IMR-90 (cell line): ENCODE measurements around the gene PSEN2.

Experiments used
- BHLHE40 ChIP-seq: fragments of 150-350 bp; IDR thresholded peaks from 2 replicates; pipeline ENCODE4 v1.6.1; 2016; ENCODE audit warnings: mild to moderate bottlenecking, low read depth, low read length
- CEBPB ChIP-seq: IDR thresholded peaks from 2 replicates; pipeline ENCODE4 v1.6.1; 2012; ENCODE audit warnings: low read depth, low read length, improper control_type of control experiment
- CHD1 ChIP-seq: IDR thresholded peaks from 2 replicates; pipeline ENCODE4 v1.6.1; 2012; ENCODE audit warnings: low read depth, low read length, improper control_type of control experiment
- MAFK ChIP-seq: IDR thresholded peaks from 2 replicates; pipeline ENCODE4 v1.6.1; 2012; ENCODE audit warnings: low read depth, low read length, improper control_type of control experiment
- MAZ ChIP-seq: IDR thresholded peaks from 2 replicates; pipeline ENCODE4 v1.6.1; 2012; ENCODE audit warnings: low read depth, mild to moderate bottlenecking, low read length, improper control_type of control experiment, moderate library complexity, borderline replicate concordance
- MXI1 ChIP-seq: IDR thresholded peaks from 2 replicates; pipeline ENCODE4 v1.6.1; 2012; ENCODE audit warnings: low read depth, mild to moderate bottlenecking, low read length, moderate library complexity, borderline replicate concordance
- POLR2A ChIP-seq: IDR thresholded peaks from 2 replicates; pipeline ENCODE4 v1.6.1; 2012; ENCODE audit warnings: mild to moderate bottlenecking, low read depth, low read length
- RAD21 ChIP-seq: IDR thresholded peaks from 2 replicates; pipeline ENCODE4 v1.6.1; 2012; ENCODE audit warnings: low read length, improper control_type of control experiment
- RCOR1 ChIP-seq: IDR thresholded peaks from 2 replicates; pipeline ENCODE4 v1.6.1; 2012; ENCODE audit warnings: mild to moderate bottlenecking, low read length, improper control_type of control experiment; ENCODE audit not compliant: insufficient replicate concordance
- RFX5 ChIP-seq: IDR thresholded peaks from 2 replicates; pipeline ENCODE4 v1.8.0; 2012; ENCODE audit warnings: low read depth, mild to moderate bottlenecking, low read length, moderate library complexity
- SMC3 ChIP-seq: fragments of 150-350 bp; IDR thresholded peaks from 2 replicates; pipeline ENCODE4 v1.6.1; 2016; ENCODE audit warnings: low read depth, mild to moderate bottlenecking, antibody characterized with exemption, low read length, moderate library complexity
- USF2 ChIP-seq: fragments of 150-350 bp; IDR thresholded peaks from 2 replicates; pipeline ENCODE4 v1.6.1; 2017; ENCODE audit warnings: mild to moderate bottlenecking, antibody characterized with exemption, low read length, low read depth
- TF ChIP-seq, protein P1 (sequence below): conservative IDR thresholded peaks from 2 replicates; pipeline ENCODE4 v1.5.1; 2012; ENCODE audit warnings: mild to moderate bottlenecking, low read depth, low read length, improper control_type of control experiment

- TF ChIP-seq RAD21 (no peak), POLR2A (no peak), USF2 (no peak), MXI1 (no peak), CHD1 (no peak), MAFK (no peak), SMC3 (no peak), BHLHE40 (no peak), RCOR1 (no peak), RFX5 (no peak), CEBPB (no peak), MAZ (no peak)
- TF ChIP-seq, protein P1, sequence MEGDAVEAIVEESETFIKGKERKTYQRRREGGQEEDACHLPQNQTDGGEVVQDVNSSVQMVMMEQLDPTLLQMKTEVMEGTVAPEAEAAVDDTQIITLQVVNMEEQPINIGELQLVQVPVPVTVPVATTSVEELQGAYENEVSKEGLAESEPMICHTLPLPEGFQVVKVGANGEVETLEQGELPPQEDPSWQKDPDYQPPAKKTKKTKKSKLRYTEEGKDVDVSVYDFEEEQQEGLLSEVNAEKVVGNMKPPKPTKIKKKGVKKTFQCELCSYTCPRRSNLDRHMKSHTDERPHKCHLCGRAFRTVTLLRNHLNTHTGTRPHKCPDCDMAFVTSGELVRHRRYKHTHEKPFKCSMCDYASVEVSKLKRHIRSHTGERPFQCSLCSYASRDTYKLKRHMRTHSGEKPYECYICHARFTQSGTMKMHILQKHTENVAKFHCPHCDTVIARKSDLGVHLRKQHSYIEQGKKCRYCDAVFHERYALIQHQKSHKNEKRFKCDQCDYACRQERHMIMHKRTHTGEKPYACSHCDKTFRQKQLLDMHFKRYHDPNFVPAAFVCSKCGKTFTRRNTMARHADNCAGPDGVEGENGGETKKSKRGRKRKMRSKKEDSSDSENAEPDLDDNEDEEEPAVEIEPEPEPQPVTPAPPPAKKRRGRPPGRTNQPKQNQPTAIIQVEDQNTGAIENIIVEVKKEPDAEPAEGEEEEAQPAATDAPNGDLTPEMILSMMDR: no peak
Measured at GRCh38 chr1:226903819-226904716, 33.7 kb downstream of the PSEN2 start.
